Myocyte (in vitro differentiated cells): ENCODE results near the gene CHST3. TPM values are rescaled to one million over a fixed set of nuclear protein-coding genes. Genes with fewer than 3 reads are reported as not detected.
A peak's percentile ranks its signal among the peaks of the same experiment; 100 is the strongest.
"Not testable (repeated sequence)": the region's sequence is repeated elsewhere in the genome, so short reads cannot be mapped to it uniquely, and the experiment has no call there.

ENCODE experiments used
- DNase-seq: peaks from one replicate; pipeline ENCODE4 v3.0.0-alpha.2; 2012; ENCODE audit warnings: low read depth
- total RNA-seq: library from RNA; depleted of rRNA; stranded (reverse); fragments of >200 nt; gene quantifications from 2 replicates; pipeline ENCODE4 v1.2.3, GENCODE V29; 2014

Gene CHST3
- total RNA-seq, 1 donor from 2014 or later: 49.3 TPM

- peak; percentile 61 for DNase-seq
Measured at GRCh38 chr10:71972746-71973695, 8.8 kb downstream of the CHST3 start.

- no peak for DNase-seq
Measured at GRCh38 chr10:71973777-71974488, 9.7 kb downstream of the CHST3 start.

- DNase-seq: peak; percentile 99
Measured at GRCh38 chr10:71974489-71975021, 10.4 kb downstream of the CHST3 start.

GRCh38 chr10:71975087-71975870 lies 11.1 kb downstream of the CHST3 start:
- peak; percentile 99 for DNase-seq

- peak; percentile 88 for DNase-seq
Measured at GRCh38 chr10:71975871-71976725, 11.9 kb downstream of the CHST3 start.

GRCh38 chr10:71977614-71977903 lies 13.4 kb downstream of the CHST3 start:
- DNase-seq: not testable (repeated sequence)

GRCh38 chr10:71978476-71978875 lies 14.3 kb downstream of the CHST3 start:
- DNase-seq: peak; percentile 22

- no peak for DNase-seq
Measured at GRCh38 chr10:71978988-71979691, 14.9 kb downstream of the CHST3 start.

- no peak for DNase-seq
Measured at GRCh38 chr10:71979692-71980062, 15.5 kb downstream of the CHST3 start.

- DNase-seq: peak; percentile 26
Measured at GRCh38 chr10:71980181-71981014, 16.2 kb downstream of the CHST3 start.

- peak; percentile 93 for DNase-seq
Measured at GRCh38 chr10:71981015-71981875, 17.1 kb downstream of the CHST3 start.

- DNase-seq: no peak
Measured at GRCh38 chr10:71981876-71982230, 17.7 kb downstream of the CHST3 start.

GRCh38 chr10:71982269-71983178 lies 18.3 kb downstream of the CHST3 start:
- DNase-seq: peak; percentile 22

GRCh38 chr10:71984126-71984808 lies 20.1 kb downstream of the CHST3 start:
- peak; percentile 62 for DNase-seq

- peak; percentile 26 for DNase-seq
Measured at GRCh38 chr10:71984809-71985388, 20.7 kb downstream of the CHST3 start.
